OCI-LY1 (cell line): ENCODE measurements around the gene C1orf105.

Experiments used
- EZH2 ChIP-seq: fragments of 200-600 bp; sonication (generic), shearing (Covaris generic); IDR thresholded peaks from 2 replicates; pipeline ENCODE4 v1.8.0; 2017; ENCODE audit warnings: borderline replicate concordance, mixed run types, mild to moderate bottlenecking, antibody characterized with exemption, low read length, moderate library complexity, mixed read lengths
- TF ChIP-seq, protein P1 (sequence below): fragments of 200-600 bp; sonication (generic), shearing (Covaris generic); IDR thresholded peaks from 2 replicates; pipeline ENCODE4 v1.5.1; 2017; ENCODE audit warnings: mild to moderate bottlenecking, antibody characterized with exemption, low read length, moderate library complexity, mixed read lengths

DNA sequence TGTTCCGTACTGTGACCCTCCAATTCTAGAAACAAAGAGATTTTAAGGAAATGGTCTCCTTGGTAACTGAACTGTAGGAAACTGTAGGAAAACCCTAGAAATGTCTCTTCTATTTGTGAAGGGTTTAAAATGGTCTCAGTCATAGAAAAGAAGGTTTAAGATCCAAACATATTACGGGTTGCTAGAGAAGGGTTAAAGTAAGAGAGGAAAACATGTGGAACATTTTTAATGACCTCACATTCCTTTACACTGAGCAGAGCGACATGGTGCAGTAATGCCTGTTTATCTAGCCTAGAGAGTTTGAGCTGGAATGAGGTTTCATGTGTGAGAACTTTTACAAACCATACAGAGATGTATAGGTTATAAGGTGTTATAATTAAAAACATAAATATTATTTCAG, 36.9 kb upstream of the C1orf105 start:
- TF ChIP-seq, protein P1, sequence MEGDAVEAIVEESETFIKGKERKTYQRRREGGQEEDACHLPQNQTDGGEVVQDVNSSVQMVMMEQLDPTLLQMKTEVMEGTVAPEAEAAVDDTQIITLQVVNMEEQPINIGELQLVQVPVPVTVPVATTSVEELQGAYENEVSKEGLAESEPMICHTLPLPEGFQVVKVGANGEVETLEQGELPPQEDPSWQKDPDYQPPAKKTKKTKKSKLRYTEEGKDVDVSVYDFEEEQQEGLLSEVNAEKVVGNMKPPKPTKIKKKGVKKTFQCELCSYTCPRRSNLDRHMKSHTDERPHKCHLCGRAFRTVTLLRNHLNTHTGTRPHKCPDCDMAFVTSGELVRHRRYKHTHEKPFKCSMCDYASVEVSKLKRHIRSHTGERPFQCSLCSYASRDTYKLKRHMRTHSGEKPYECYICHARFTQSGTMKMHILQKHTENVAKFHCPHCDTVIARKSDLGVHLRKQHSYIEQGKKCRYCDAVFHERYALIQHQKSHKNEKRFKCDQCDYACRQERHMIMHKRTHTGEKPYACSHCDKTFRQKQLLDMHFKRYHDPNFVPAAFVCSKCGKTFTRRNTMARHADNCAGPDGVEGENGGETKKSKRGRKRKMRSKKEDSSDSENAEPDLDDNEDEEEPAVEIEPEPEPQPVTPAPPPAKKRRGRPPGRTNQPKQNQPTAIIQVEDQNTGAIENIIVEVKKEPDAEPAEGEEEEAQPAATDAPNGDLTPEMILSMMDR: no peak
- TF ChIP-seq EZH2: no peak
